ENCODE measurements around the gene KRT23.
"Not testable (repeated sequence)": the region's sequence is repeated elsewhere in the genome, so short reads cannot be mapped to it uniquely, and the experiment has no call there.

The KRT23 gene

DNA sequence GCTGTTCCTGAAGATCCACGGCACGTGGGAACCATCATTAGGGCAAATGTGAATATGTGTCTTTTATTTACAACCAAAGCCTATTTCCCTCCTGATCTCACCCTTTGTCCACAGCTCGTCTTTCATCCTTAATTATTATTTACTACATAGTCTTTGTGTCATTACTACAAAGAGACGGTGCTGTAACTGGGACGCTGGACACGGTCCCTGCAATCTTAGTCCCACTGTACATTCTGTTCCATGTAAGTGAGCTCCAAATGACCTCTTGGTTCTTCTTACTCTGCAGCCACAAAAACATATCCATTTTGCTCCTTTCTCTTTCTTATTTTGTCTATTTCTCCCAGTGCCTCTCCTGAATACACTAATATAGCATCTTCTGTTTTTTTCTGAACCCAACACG, 12.7 kb upstream of the KRT23 start:
- DNase-seq (ENCODE audit: low read depth in 2 of 3, low spot score in 2 of 3), result no peak

DNA sequence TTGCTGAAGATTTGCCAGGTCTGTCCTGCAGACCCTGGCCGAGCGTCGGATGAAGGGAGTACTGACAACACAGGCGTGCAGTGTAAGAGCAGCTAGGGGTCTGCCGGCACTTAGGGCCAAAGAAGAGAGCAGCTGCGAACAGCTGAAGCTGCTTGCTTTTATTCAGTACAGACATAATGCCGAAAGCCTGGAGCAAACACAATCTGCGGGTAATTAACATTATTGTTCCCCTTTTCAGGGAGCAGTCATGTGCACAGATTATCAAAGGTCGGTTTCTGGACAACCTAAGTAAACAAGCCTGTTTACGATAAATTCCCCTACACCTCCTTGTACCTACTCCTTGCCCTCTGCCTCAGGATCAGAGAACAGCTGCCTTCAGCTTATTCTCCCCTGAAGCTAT, 12.0 kb upstream of the KRT23 start:
- no peak for DNase-seq (ENCODE audit: low read depth in 2 of 3, low spot score in 2 of 3)

DNA sequence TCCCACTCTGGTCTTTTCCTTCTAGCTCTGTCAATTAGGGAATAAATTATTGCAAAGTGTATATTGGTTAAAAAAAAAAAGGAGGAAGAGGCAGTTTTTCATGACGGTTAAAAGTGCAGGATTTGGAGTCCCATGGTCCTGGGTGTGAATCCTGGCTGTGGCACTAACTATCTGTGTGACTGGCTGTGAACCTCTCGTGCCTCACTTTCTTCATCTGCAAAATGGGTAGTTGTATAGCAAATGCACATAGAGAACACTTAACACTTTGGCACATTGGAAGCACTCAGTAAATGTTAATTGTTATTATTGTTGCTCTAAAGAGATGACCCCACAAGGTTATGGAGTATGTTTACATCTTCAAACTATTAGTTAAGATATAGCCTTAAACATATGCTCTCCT, 10.5 kb upstream of the KRT23 start:
- DNase-seq (ENCODE audit: low read depth in 2 of 3, low spot score in 2 of 3), result no peak

- DNase-seq (ENCODE audit: low read depth in 2 of 3, low spot score in 2 of 3), result no peak
Measured at GRCh38 chr17:40945414-40945813, 8.0 kb upstream of the KRT23 start.

DNA sequence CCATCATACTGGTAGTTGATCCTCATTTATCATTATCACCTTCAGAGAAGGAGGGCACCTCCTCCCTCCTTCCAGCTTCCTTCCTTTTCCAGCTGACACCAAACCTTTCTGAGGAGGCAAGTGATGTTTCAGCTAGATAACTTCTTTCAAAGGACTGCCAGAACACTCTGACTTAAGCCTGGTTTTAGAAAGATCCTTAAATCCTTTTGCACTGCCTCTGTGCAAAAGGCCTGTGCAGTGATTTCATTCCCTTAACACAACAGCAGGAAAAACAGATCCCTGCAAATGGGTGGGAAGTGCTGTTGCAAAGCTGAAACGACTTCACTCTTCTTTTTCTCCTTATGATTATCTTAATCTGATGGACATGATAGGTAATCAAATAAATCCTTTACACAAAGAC, 7.1 kb upstream of the KRT23 start:
- no peak for DNase-seq (ENCODE audit: low read depth in 2 of 3, low spot score in 2 of 3)

DNA sequence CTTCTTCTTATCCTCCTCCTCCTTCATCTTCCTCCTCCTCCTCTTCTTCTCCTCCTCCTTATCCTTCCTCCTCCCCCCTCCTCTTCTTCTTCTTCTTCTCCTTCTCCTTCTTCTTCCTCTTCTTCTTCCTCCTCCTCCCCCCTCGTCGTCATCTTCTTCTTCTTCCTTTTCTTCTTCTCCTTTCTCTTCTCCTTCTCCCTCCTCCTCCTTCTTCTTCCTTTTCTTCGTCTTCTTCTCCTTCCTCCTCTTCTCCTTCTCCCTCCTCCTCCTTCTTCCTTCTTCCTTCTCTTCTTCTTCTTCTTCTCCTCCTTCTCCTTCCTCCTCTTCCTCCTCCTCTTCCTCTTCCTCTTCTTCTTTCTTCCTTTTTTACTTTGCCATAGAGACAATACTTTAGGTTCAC, 5.1 kb upstream of the KRT23 start:
- DNase-seq (ENCODE audit: low read depth in 2 of 3, low spot score in 2 of 3), result no peak

DNA sequence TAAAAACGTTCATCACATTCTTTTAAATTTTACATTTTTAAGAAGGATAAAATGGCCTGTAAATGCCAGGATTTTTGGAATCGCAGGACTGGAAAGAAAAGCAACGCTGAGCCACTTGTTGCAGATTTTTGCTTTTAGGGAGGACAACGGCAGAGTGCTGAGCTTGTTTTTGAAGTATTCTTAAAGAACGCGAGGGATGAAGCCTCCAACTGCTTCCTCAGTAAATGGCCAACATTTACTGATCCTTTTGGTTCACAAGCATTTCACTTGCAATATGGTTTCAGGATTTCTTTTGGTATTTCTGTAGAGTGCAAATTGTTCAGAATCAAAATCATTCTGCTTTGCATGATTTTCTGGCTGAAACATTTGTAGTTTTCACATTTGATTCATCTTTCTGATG, 2.8 kb upstream of the KRT23 start:
- no peak for DNase-seq (ENCODE audit: low read depth in 2 of 3, low spot score in 2 of 3)

- DNase-seq (ENCODE audit: low read depth in 2 of 3, low spot score in 2 of 3), result no peak
Measured at GRCh38 chr17:40938981-40939380, 1.5 kb upstream of the KRT23 start.

- DNase-seq (ENCODE audit: low read depth in 2 of 3, low spot score in 2 of 3), result no peak
Measured at GRCh38 chr17:40936976-40937375, 470 bp downstream of the KRT23 start.

DNA sequence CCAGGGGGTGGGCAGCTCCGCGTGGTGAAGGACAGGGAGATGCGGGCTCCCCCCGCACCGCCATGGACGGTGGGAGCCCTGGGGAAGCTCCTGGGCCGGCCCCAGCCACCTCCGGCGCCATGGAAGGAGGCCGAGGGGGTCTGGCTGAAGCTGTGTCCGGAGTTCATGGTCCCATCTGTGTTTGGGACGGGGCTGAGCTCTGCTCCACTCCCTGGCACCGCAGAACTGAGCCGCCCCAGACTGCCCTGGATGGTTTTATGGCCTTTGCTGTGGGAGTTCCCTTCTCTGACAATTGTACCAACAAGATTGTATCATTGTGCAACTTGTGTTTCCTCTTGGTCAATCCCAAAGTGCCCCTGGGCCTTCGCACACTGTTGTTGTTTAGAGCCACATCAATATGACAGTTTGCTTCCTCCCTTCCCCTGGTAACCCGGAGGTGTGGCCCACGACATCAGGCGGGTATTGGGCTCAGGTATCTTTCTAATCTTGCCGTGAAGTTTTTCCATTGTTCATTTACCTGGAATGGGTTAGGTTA, 942 bp downstream of the KRT23 start:
- no peak for DNase-seq (ENCODE audit: low read depth in 2 of 3, low spot score in 2 of 3)

DNA sequence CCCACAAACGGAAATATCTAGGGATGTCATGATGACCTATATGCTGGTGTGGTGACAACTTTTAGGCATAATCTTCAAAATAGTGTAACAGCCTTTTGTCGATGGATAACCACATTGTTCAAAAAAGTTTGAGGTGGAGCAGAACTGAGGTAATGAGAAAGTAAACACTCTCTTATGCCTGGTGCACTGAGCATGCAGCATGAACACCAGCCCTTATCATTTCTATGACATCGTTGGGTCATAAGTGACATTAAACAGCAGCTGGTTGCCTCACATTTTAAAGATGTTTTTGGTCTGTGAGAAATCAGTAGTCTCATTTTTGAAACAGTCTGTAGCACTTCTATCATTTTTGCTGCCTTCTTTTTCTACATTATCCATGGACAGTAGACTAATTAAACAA, 1.8 kb downstream of the KRT23 start:
- no peak for DNase-seq (ENCODE audit: low read depth in 2 of 3, low spot score in 2 of 3)

GRCh38 chr17:40932608-40933007, 4.8 kb downstream of the KRT23 start:
- DNase-seq (ENCODE audit: low read depth in 2 of 3, low spot score in 2 of 3), result no peak

GRCh38 chr17:40931311-40931710, 6.1 kb downstream of the KRT23 start:
- DNase-seq (ENCODE audit: low read depth in 2 of 3, low spot score in 2 of 3), result no peak

DNA sequence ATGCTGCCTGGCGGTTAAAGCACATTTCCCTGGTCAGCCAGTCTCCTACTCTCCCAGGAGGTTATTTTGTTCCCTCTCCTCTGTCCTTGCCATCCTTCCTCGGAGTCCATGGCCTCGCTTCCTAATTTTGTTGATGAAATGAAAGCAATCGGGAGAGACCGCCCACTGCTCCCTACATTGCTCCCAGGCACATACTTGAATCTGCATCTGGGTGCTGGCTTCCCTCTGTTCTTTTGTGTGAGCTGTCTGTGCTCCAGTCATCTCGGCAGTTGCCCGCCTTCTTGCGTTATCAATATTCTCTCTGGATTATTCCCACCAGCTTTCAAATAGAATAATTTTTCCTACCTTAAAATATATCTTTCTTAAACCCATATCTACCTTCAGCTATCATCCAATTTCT, 11.1 kb downstream of the KRT23 start:
- DNase-seq (ENCODE audit: low read depth in 2 of 3, low spot score in 2 of 3), result no peak

GRCh38 chr17:40922239-40922638, 15.2 kb downstream of the KRT23 start:
- DNase-seq (ENCODE audit: low read depth in 2 of 3, low spot score in 2 of 3), result no peak

GRCh38 chr17:40921026-40921425, 16.4 kb downstream of the KRT23 start:
- no peak for DNase-seq (ENCODE audit: low read depth in 2 of 3, low spot score in 2 of 3)

DNA sequence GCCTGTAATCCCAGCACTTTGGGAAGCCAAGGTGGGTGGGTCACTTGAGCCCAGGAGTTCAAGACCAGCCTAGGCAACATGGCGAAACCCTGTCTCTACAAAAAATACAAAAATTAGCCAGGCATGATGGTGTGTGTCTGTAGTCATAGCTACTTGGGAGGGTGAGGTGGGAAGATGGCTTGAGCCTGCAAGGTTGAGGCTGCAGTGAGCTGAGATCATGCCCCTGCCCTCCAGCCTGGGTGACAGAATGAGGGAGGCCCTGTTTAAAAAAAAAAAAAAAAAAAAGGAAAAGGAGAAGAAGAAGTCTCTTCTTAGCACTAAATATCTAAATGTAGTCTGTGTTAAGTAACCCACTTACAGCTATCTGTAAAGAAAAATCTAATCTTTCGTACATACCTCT, 20.3 kb downstream of the KRT23 start:
- not testable (repeated sequence) for DNase-seq (ENCODE audit: low read depth in 2 of 3, low spot score in 2 of 3)

GRCh38 chr17:40916366-40916765, 21.1 kb downstream of the KRT23 start:
- no peak for DNase-seq (ENCODE audit: low read depth in 2 of 3, low spot score in 2 of 3)

DNA sequence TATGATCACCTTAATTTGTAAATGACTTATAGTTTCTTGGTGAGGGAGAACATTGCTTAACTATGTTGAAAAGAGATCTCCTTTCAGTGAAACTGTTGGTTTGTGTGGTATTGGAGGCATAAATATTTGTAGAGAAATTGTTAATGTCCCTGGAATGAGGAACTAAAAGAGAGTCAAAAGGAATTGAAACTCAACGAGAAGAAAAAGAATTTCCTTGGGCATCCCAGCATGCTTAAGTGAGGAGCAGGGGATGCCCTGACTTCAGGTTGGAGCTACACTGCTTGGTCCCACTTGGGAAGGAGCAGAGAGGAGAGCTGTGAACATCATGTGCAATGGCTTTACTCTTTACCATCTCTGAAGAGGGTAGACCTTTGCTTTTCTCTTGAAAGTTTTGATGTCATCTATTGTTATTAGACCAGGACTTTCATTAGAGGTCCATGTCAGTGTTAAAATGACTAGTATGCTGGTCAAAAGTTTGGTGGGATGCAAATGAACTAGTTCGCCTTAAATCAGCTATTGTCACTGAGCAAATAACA, 21.7 kb downstream of the KRT23 start:
- no peak for DNase-seq (ENCODE audit: low read depth in 2 of 3, low spot score in 2 of 3)

DNA sequence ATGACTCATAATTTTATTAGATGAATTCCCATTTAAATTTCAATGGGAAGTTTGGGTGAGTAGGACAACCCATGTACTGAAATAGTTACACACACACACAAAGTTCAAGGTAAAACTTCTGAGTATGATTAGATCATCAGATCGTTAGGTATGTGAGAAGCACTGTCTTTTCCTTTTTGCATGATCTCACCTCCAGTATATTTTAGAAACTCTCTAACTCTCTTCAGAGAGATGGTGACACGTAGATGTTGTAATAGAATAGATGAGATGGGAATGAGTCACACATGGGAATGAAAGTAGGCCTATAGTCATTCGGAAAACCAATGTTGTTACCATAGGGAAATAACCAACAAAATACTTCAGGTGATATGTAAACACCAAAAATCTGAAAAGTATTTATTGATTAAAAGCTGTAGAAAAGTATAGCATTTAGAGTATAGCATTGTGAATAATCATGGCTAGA, 22.2 kb downstream of the KRT23 start:
- no peak for DNase-seq (ENCODE audit: low read depth in 2 of 3, low spot score in 2 of 3)

GRCh38 chr17:40914075-40914855, 23.2 kb downstream of the KRT23 start:
- no peak for DNase-seq (ENCODE audit: low read depth in 2 of 3, low spot score in 2 of 3)

- DNase-seq (ENCODE audit: low read depth in 2 of 3, low spot score in 2 of 3), result no peak
Measured at GRCh38 chr17:40912486-40913210, 24.8 kb downstream of the KRT23 start.

Data from activated CD8-positive, alpha-beta memory T cell treated with anti-CD3 and anti-CD28 coated beads for 48 hours (primary cell).